GM12873 (cell line): ENCODE measurements around the gene RAP1A.

Experiments
- CTCF ChIP-seq: IDR thresholded peaks from 2 replicates; pipeline ENCODE4 v1.5.1; 2012; ENCODE audit warnings: low read depth, mild to moderate bottlenecking, moderate library complexity, low read length, control low read depth; ENCODE audit not compliant: insufficient read depth; ENCODE audit errors: missing control alignments

RAP1A gene

DNA sequence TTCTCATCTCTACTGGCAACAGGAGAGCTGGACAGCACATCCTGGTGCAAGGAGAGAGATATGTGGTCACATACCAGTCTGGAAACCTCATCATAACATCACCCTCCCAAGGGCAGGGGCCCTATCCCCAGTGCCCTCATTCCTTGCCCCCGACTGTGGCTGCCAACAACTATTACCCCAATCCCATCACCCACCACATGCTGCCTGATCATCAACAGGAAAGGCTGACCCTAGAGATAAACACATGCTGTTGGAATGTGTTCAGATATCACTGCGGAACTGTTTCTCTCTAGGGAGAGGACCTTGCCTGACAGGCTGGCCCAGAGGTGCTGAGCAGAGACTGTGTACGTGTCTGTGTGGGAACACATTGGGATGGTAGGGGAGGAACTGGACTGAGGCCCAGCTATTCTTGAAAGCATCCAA is 124.1 kb downstream of the RAP1A start:
- TF ChIP-seq CTCF, result no peak

- no peak for TF ChIP-seq CTCF
Measured at GRCh38 chr1:111745675-111746613, 126.4 kb downstream of the RAP1A start.

- no peak for TF ChIP-seq CTCF
Measured at GRCh38 chr1:111746614-111746999, 127.0 kb downstream of the RAP1A start.

- peak; percentile 89 for TF ChIP-seq CTCF
Measured at GRCh38 chr1:111747282-111747734, 127.7 kb downstream of the RAP1A start.

GRCh38 chr1:111747947-111748346 is 128.4 kb downstream of the RAP1A start:
- no peak for TF ChIP-seq CTCF

GRCh38 chr1:111749628-111750027 is 130.0 kb downstream of the RAP1A start:
- TF ChIP-seq CTCF, result no peak

- TF ChIP-seq CTCF, result no peak
Measured at GRCh38 chr1:111750856-111751255, 131.3 kb downstream of the RAP1A start.
